ENCODE data around the gene COL6A2.
A peak's percentile ranks its signal among the peaks of the same experiment; 100 is the strongest.
"Not testable (repeated sequence)": the region's sequence is repeated elsewhere in the genome, so short reads cannot be mapped to it uniquely, and the experiment has no call there.

Gene COL6A2

DNA sequence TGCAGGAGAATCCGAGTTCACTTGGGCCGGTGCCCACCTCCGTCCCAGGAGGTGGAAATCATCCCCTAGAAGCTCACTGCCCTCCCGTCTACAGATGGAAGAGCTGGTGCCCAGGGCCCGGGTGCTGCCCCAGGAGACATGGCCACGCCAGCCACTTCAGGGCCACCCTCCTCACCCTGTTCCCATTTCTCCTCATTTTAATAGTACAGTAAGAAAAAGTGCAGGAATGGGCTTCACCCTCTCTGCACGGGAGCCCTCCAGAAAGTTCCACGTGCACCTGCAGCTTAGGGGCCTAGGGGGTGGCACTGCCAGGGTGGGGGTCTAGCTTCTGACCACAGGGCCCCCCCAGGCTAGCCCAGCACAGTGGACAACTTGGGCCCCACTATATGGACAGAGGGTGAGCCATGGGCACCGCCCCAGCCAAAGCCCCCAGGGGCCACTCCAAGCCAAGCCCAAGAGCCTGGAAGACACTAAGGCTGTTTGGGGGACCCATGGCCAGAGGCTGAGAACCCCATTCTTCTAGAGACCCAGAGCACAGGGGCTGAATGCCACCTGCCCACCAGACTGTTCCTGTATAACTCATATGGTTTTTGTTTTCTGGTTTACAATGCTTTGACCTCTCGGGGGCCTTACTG is 60.9 kb downstream of the COL6A2 start:
- peak in 1 of 2 donors; percentile 6 for DNase-seq

DNA sequence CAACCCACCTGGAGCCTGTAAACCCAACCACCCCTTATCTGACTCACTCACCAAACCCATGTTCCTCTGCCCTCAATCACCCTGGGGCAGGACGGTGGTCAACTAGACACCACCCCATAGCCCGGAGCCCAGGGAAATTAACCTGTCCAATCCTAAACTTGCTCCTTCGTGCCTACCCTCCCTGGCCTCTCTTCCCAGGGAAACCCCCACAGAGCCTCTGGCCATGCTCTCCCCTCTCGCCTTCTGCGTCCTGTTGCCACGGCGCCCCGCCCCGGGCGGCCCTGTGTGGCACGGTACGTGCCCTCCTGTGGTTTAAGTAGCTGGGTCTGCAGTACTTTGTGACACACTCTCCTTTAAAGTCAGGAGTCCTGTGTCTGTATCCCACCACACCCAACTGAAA is 61.5 kb downstream of the COL6A2 start:
- DNase-seq = peak in 1 of 2 donors; percentile 8

- peak in 1 of 2 donors; percentile 9 for DNase-seq
Measured at GRCh38 chr21:46159841-46160656, 62.1 kb downstream of the COL6A2 start.

GRCh38 chr21:46160657-46160906 is 62.7 kb downstream of the COL6A2 start:
- no peak for DNase-seq

GRCh38 chr21:46160907-46161632 is 63.2 kb downstream of the COL6A2 start:
- no peak for DNase-seq

DNA sequence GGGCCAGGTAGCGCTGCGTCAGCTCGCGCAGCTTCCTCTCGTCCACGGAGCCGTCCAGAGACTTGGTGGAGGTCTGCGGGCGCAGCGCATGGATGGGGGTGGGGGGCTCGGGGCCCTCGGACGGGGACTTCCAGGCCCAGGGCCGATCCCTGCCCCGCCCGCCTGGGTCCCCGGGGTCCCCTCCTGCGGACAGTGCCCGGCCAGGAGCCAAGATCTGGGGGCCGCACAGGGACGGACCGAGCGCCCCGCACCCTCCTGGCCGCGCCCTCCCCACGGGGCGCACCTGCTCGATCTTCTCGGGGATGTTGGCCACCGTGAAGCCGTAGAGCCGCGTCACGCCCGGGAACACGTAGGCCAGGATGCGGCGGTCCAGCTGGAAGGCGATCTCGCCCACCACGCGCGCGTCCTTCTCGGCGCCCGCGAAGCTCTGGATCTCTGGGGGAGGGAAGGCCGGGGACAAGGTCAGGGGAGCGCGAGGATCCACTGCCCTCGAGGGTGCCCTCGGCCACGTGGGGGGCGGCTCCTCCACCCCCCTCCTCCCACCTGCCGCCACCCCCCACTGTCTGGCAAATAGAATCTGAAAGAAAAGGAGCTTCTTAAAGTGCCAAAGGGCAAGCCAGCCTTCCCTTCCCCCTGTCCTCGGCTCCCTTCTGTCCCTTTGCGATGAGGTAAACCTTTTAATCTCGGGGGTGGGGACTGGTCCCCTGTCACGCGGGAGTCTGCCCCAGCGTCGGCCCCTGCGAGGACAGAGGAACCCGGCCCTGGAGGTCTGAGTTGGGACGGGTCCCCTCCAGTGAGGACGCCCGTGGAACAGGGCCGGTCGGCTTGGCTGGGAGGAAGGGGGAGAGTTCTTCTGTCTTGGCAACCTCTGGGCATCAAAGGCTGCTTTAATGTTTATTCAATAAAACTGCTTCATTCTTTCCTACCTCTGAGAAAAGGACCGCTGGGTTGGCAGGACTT is 64.0 kb downstream of the COL6A2 start:
- DNase-seq = no peak

- no peak for DNase-seq
Measured at GRCh38 chr21:46163380-46163779, 65.5 kb downstream of the COL6A2 start.

GRCh38 chr21:46165098-46165497 is 67.2 kb downstream of the COL6A2 start:
- no peak for DNase-seq

DNA sequence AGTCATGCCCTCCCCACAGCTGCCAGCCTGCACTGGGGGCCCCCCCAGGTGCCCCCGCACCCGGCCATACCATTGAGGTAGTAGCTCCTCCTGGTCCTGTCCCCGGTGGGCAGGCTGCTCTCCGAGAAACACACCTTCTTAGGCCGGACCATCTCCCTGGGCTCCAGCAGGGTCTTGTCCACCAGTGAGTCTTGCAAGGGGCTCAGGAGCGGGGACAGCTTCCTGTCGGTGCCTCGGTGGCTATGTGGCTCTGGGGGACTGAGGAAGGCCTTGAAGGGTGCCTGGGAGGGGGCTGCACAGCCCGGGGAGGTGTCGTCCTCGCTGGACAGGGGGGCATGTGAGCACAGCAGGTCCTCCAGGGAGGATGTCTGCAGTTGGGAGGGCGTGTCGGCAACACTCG is 70.3 kb downstream of the COL6A2 start:
- DNase-seq = no peak

GRCh38 chr21:46168659-46169386 is 70.9 kb downstream of the COL6A2 start:
- DNase-seq = no peak

GRCh38 chr21:46170436-46171193 is 72.7 kb downstream of the COL6A2 start:
- DNase-seq = peak; percentile 61 to 65

GRCh38 chr21:46171585-46171984 is 73.7 kb downstream of the COL6A2 start:
- DNase-seq = no peak

GRCh38 chr21:46171996-46172862 is 74.3 kb downstream of the COL6A2 start:
- no peak for DNase-seq

GRCh38 chr21:46172863-46173528 is 75.1 kb downstream of the COL6A2 start:
- DNase-seq = no peak

DNA sequence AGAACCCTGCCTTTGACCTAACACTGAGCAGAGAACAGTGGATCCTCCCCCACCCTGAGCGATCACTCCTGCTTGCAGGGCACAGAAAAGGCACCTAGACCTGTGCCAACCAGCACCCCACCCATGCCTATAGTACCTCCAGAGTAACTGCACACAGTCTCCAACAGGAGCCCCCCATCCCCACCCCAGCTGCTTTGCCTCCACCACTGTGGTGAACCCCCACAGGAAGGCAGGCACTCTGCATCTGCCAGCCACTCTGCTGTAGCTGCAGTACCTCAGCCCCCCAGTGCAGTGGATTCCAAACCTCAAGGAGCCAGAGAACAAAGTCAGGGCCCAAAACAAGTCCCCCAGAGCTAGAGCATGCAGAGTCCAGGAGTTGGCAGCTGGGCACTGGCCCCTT is 75.7 kb downstream of the COL6A2 start:
- DNase-seq = no peak

- not testable (repeated sequence) for DNase-seq
Measured at GRCh38 chr21:46176443-46177129, 78.7 kb downstream of the COL6A2 start.

GRCh38 chr21:46178961-46179360 is 81.0 kb downstream of the COL6A2 start:
- no peak for DNase-seq
